Liver (tissue), 9 donors: ENCODE results near the gene IL1RN. TPM values are rescaled to one million over a fixed set of nuclear protein-coding genes. Genes with fewer than 3 reads are reported as not detected.

Experiments used
- DNase-seq: peaks from one replicate; pipeline ENCODE4 v3.0.0-alpha.2; 2017; ENCODE audit warnings: low spot score
- H3K27ac ChIP-seq, 2 donors: one replicate each; pipeline ENCODE4 v1.7.0; 2013; ENCODE audit warnings: inconsistent platforms in 2 of 2, low read length in 2 of 2, control low read depth in 1 of 2, low read depth in 1 of 2, mild to moderate bottlenecking in 1 of 2
- H3K27me3 ChIP-seq, 4 donors: one replicate each; pipeline versions ENCODE4 v1.6.1 to v1.7.0; 2013; ENCODE audit warnings: low read length in 3 of 4, inconsistent platforms in 1 of 4, mild to moderate bottlenecking in 1 of 4, moderate library complexity in 1 of 4; ENCODE audit not compliant: control insufficient read depth in 4 of 4, insufficient read depth in 4 of 4
- H3K36me3 ChIP-seq, 4 donors: one replicate each; pipeline versions ENCODE4 v1.6.1 to v1.7.0; 2013; ENCODE audit warnings: low read length in 3 of 4, mild to moderate bottlenecking in 3 of 4, low read depth in 1 of 4, moderate library complexity in 1 of 4; ENCODE audit not compliant: control insufficient read depth in 4 of 4, insufficient read depth in 3 of 4
- H3K4me1 ChIP-seq, 4 donors: one replicate each; pipeline versions ENCODE4 v1.6.1 to v1.7.0; 2013; ENCODE audit warnings: low read length in 3 of 4, mild to moderate bottlenecking in 3 of 4, moderate library complexity in 1 of 4; ENCODE audit not compliant: control insufficient read depth in 4 of 4, insufficient read depth in 4 of 4
- H3K4me3 ChIP-seq, 3 donors: one replicate each; pipeline versions ENCODE4 v1.6.1 to v1.7.0; 2013; ENCODE audit warnings: low read length in 3 of 3, control low read depth in 1 of 3, low read depth in 1 of 3, mild to moderate bottlenecking in 1 of 3
- H3K9ac ChIP-seq, 2 donors: one replicate each; pipeline ENCODE4 v1.7.0; 2013; ENCODE audit warnings: low read length in 2 of 2, mild to moderate bottlenecking in 2 of 2, moderate library complexity in 2 of 2, control low read depth in 1 of 2, low read depth in 1 of 2
- H3K9me3 ChIP-seq, 4 donors: one replicate each; pipeline versions ENCODE4 v1.6.1 to v1.7.0; 2013; ENCODE audit warnings: low read length in 3 of 4; ENCODE audit not compliant: control insufficient read depth in 4 of 4
- EGR1 ChIP-seq, 2 donors: IDR thresholded peaks; 2 replicates each; pipeline ENCODE4 v1.6.1; 2016 to 2018; ENCODE audit warnings: antibody characterized with exemption in 2 of 2, low read depth in 2 of 2
- FOXA1 ChIP-seq: IDR thresholded peaks from 2 replicates; pipeline ENCODE4 v1.6.1; 2016; ENCODE audit warnings: antibody characterized with exemption
- FOXA2 ChIP-seq: IDR thresholded peaks from 2 replicates; pipeline ENCODE4 v1.6.1; 2016; ENCODE audit warnings: antibody characterized with exemption
- GABPA ChIP-seq, 2 donors: IDR thresholded peaks in 1 of 2; conservative IDR thresholded peaks in 1 of 2; 2 replicates each; pipeline ENCODE4 v1.6.1; 2016; ENCODE audit warnings: antibody characterized with exemption in 2 of 2, mild to moderate bottlenecking in 1 of 2, moderate library complexity in 1 of 2
- HNF4A ChIP-seq, 2 donors: conservative IDR thresholded peaks; 2 replicates each; pipeline ENCODE4 v1.6.1; 2016; ENCODE audit warnings: antibody characterized with exemption in 2 of 2, mild to moderate bottlenecking in 2 of 2
- HNF4G ChIP-seq: IDR thresholded peaks from 2 replicates; pipeline ENCODE4 v1.6.1; 2016; ENCODE audit warnings: antibody characterized with exemption
- JUND ChIP-seq, 2 donors: IDR thresholded peaks; 2 replicates each; pipeline ENCODE4 v1.6.1; 2016; ENCODE audit warnings: antibody characterized with exemption in 2 of 2
- NR2F2 ChIP-seq: IDR thresholded peaks from 2 replicates; pipeline ENCODE4 v1.6.1; 2016; ENCODE audit warnings: antibody characterized with exemption
- RAD21 ChIP-seq, 2 donors: IDR thresholded peaks; 2 replicates each; pipeline ENCODE4 v1.6.1; 2016; ENCODE audit warnings: antibody characterized with exemption in 2 of 2, mild to moderate bottlenecking in 2 of 2
- RXRA ChIP-seq, 2 donors: IDR thresholded peaks; 2 replicates each; pipeline ENCODE4 v1.6.1; 2017 to 2018; ENCODE audit warnings: antibody characterized with exemption in 2 of 2, mild to moderate bottlenecking in 1 of 2
- SP1 ChIP-seq: IDR thresholded peaks from 2 replicates; pipeline ENCODE4 v1.6.1; 2018; ENCODE audit warnings: antibody characterized with exemption, mild to moderate bottlenecking
- TAF1 ChIP-seq: conservative IDR thresholded peaks from 2 replicates; pipeline ENCODE4 v1.6.1; 2016; ENCODE audit warnings: antibody characterized with exemption, mild to moderate bottlenecking
- YY1 ChIP-seq: IDR thresholded peaks from 2 replicates; pipeline ENCODE4 v1.6.1; 2016; ENCODE audit warnings: antibody characterized with exemption, mild to moderate bottlenecking
- WGBS: extraction: QIAGEN DNeasy Blood & Tissue Kit; methylation state at CpG from one replicate; pipeline ENCODE4 v1.1.7; 2013; 5-methylcytosine and 5-hydroxymethylcytosine counted together
- polyA plus RNA-seq, 2 donors: library from polyadenylated mRNA; stranded (reverse) in 1 of 2; unstranded in 1 of 2; fragments of 200-250 nt in 1 of 2; fragments of >200 nt in 1 of 2; fragmentation: Nextera tagmentation in 1 of 2; extraction: Ambion mirVana in 1 of 2; gene quantifications; one replicate each; pipeline versions ENCODE4 v1.2.1 to v1.2.3, GENCODE V29; 2013 to 2015
- total RNA-seq, 2 donors: library from RNA; depleted of rRNA; stranded (reverse); fragments of >200 nt; gene quantifications; one replicate each; pipeline ENCODE4 v1.2.3, GENCODE V29; 2014
- TF ChIP-seq, protein P1 (sequence below): IDR thresholded peaks from 2 replicates; pipeline ENCODE4 v1.6.1; 2016; ENCODE audit warnings: antibody characterized with exemption
- TF ChIP-seq, protein P2 (sequence below): IDR thresholded peaks from 2 replicates; pipeline ENCODE4 v1.6.1; 2016; ENCODE audit warnings: antibody characterized with exemption
- TF ChIP-seq, protein P3 (sequence below): IDR thresholded peaks from 2 replicates; pipeline ENCODE4 v1.6.1; 2016; ENCODE audit warnings: antibody characterized with exemption, mild to moderate bottlenecking
- TF ChIP-seq, protein P4 (sequence below): IDR thresholded peaks from 2 replicates; pipeline ENCODE4 v1.6.1; 2016; ENCODE audit warnings: antibody characterized with exemption
- TF ChIP-seq, protein P5 (sequence below): fragments of 150-350 bp; IDR thresholded peaks from 2 replicates; pipeline ENCODE4 v1.5.1; 2017; ENCODE audit warnings: improper control_type of control experiment, low read depth, low read length; ENCODE audit not compliant: missing input control
- donor health status: healthy.
- donor health status: healthy.
- donor health status: healthy.
- donor health status: healthy.
- donor health status: healthy.

The IL1RN gene
- total and polyA plus RNA-seq, 4 donors: 3.9 to 121 (median 25.8) TPM

DNA sequence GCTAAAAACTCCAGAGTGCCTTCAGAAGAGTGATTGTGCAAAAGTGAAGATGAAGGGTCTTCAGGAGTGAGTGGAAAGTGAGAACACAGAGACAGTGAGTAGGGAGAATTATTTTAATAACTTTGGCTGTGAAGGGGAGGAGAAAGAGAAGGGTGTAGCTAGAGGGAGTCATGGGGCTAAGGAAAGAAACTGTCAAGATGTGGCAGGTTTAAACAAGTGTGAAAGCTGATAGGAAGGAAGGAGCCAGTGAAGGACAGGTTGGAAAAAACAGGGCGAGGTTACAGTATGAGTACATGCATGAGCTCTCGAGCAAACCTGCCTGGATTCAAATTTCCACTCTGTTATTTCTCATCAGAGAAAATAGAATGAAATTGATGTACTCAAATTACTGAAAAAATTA lies 41.9 kb upstream of the IL1RN start:
- H3K36me3 ChIP-seq: no peaks in the 10 kb centered on the region
- no peak overlapping the region for H3K27ac ChIP-seq
- peaks cover 0 to 15% (median 13%) of the 10 kb centered on the region in 4 donors for H3K4me1 ChIP-seq
- peak overlapping the region in 1 of 2 donors; percentile 19 for H3K9ac ChIP-seq
- H3K4me3 ChIP-seq: no peak overlapping the region
- TF ChIP-seq, protein P1, sequence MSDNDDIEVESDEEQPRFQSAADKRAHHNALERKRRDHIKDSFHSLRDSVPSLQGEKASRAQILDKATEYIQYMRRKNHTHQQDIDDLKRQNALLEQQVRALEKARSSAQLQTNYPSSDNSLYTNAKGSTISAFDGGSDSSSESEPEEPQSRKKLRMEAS: no peak
- TF ChIP-seq, protein P2, sequence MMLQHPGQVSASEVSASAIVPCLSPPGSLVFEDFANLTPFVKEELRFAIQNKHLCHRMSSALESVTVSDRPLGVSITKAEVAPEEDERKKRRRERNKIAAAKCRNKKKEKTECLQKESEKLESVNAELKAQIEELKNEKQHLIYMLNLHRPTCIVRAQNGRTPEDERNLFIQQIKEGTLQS: no peak
- no peak for TF ChIP-seq GABPA (IDR thresholded peaks at IDR 0.05 in 1 of 2, conservative IDR thresholded peaks at IDR 0.05 in 1 of 2)
- TF ChIP-seq HNF4A (conservative IDR thresholded peaks at IDR 0.05): no peak
- TF ChIP-seq EGR1 (IDR thresholded peaks at IDR 0.05; ENCODE audit: low read depth in 2 of 2): no peak
- no peak for TF ChIP-seq NR2F2
- TF ChIP-seq FOXA2: no peak
- TF ChIP-seq, protein P3, sequence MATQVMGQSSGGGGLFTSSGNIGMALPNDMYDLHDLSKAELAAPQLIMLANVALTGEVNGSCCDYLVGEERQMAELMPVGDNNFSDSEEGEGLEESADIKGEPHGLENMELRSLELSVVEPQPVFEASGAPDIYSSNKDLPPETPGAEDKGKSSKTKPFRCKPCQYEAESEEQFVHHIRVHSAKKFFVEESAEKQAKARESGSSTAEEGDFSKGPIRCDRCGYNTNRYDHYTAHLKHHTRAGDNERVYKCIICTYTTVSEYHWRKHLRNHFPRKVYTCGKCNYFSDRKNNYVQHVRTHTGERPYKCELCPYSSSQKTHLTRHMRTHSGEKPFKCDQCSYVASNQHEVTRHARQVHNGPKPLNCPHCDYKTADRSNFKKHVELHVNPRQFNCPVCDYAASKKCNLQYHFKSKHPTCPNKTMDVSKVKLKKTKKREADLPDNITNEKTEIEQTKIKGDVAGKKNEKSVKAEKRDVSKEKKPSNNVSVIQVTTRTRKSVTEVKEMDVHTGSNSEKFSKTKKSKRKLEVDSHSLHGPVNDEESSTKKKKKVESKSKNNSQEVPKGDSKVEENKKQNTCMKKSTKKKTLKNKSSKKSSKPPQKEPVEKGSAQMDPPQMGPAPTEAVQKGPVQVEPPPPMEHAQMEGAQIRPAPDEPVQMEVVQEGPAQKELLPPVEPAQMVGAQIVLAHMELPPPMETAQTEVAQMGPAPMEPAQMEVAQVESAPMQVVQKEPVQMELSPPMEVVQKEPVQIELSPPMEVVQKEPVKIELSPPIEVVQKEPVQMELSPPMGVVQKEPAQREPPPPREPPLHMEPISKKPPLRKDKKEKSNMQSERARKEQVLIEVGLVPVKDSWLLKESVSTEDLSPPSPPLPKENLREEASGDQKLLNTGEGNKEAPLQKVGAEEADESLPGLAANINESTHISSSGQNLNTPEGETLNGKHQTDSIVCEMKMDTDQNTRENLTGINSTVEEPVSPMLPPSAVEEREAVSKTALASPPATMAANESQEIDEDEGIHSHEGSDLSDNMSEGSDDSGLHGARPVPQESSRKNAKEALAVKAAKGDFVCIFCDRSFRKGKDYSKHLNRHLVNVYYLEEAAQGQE: no peak
- TF ChIP-seq, protein P4, sequence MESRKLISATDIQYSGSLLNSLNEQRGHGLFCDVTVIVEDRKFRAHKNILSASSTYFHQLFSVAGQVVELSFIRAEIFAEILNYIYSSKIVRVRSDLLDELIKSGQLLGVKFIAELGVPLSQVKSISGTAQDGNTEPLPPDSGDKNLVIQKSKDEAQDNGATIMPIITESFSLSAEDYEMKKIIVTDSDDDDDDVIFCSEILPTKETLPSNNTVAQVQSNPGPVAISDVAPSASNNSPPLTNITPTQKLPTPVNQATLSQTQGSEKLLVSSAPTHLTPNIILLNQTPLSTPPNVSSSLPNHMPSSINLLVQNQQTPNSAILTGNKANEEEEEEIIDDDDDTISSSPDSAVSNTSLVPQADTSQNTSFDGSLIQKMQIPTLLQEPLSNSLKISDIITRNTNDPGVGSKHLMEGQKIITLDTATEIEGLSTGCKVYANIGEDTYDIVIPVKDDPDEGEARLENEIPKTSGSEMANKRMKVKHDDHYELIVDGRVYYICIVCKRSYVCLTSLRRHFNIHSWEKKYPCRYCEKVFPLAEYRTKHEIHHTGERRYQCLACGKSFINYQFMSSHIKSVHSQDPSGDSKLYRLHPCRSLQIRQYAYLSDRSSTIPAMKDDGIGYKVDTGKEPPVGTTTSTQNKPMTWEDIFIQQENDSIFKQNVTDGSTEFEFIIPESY: no peak
- no peak for TF ChIP-seq RXRA (IDR thresholded peaks at IDR 0.05)
- no peak for TF ChIP-seq FOXA1
- TF ChIP-seq YY1: no peak
- no peak for TF ChIP-seq JUND (IDR thresholded peaks at IDR 0.05)
- DNase-seq: no peak
- no peaks in the 10 kb centered on the region for H3K27me3 ChIP-seq
- peaks cover 0 to 4% (median 0%) of the 10 kb centered on the region in 4 donors for H3K9me3 ChIP-seq
- WGBS: 90% methylated on average over 2 of the region's 2 CpGs

DNA sequence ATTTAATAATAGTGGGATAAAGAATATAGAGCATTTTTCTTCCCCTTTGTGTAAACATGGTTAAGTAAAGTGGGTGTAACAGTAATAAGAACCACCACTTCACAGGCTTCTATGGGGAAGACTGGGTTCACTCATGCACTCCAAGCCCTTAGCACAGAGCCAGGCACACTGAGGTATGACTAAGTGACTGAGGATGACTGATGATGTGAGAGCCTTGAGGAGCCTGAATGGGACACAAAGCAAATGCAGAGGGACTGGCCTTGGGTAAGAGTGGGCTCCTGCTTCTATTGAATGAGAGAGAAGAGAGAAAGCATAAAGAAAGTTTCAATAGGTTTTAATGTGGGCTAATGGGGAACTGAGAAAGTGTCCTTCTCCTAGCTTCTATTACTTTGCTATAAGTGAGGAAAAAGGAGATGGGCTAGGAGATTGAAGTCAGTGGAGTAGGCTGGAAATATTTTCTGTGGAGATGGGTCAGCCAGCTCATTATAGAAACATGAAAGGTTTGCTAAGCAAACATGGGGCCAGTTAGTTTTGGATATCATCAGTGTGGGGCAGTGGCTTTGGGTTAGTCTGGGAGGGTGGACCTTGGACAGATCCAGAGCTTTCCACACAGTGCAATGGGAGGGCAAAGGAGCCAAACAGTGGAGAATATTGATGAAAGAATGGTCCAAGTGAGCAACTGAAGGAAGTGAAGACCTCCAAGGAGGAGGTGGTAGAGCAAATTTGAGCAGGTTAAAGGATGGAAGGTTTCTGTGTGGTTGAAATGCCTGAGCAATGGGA lies 39.0 kb upstream of the IL1RN start:
- DNase-seq: no peak
- Histone ChIP-seq H3K4me3 (no peak overlapping the region), H3K27me3 (no peaks in the 10 kb centered on the region), H3K9ac (no peak overlapping the region), H3K27ac (peak overlapping the region; percentile 75 to 77), H3K9me3 (peaks cover 0 to 4% (median 0%) of the 10 kb centered on the region in 4 donors), H3K36me3 (no peaks in the 10 kb centered on the region), H3K4me1 (peaks cover 0 to 15% (median 13%) of the 10 kb centered on the region in 4 donors)
- TF ChIP-seq, protein P4: peak; percentile 37
- peak; percentile 78 for TF ChIP-seq FOXA2
- TF ChIP-seq EGR1 (IDR thresholded peaks at IDR 0.05; ENCODE audit: low read depth in 2 of 2): no peak
- peak; percentile 97 to 98 for TF ChIP-seq HNF4A (conservative IDR thresholded peaks at IDR 0.05)
- peak; percentile 95 for TF ChIP-seq HNF4G
- TF ChIP-seq YY1: peak; percentile 92
- peak; percentile 19 for TF ChIP-seq NR2F2
- TF ChIP-seq, protein P2: peak; percentile 47
- peak; percentile 31 to 55 for TF ChIP-seq JUND (IDR thresholded peaks at IDR 0.05)
- TF ChIP-seq, protein P5, sequence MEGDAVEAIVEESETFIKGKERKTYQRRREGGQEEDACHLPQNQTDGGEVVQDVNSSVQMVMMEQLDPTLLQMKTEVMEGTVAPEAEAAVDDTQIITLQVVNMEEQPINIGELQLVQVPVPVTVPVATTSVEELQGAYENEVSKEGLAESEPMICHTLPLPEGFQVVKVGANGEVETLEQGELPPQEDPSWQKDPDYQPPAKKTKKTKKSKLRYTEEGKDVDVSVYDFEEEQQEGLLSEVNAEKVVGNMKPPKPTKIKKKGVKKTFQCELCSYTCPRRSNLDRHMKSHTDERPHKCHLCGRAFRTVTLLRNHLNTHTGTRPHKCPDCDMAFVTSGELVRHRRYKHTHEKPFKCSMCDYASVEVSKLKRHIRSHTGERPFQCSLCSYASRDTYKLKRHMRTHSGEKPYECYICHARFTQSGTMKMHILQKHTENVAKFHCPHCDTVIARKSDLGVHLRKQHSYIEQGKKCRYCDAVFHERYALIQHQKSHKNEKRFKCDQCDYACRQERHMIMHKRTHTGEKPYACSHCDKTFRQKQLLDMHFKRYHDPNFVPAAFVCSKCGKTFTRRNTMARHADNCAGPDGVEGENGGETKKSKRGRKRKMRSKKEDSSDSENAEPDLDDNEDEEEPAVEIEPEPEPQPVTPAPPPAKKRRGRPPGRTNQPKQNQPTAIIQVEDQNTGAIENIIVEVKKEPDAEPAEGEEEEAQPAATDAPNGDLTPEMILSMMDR: no peak
- TF ChIP-seq RAD21 (IDR thresholded peaks at IDR 0.05): peak; percentile 55 to 74
- TF ChIP-seq RXRA (IDR thresholded peaks at IDR 0.05): peak; percentile 92 to 94
- peak; percentile 94 for TF ChIP-seq SP1
- TF ChIP-seq TAF1: no peak
